GM20431 (cell line): ENCODE data around the gene SHC2.

ENCODE experiments used
- in situ Hi-C: fragments of 300-500 bp; cut with MseI, MboI; formaldehyde crosslinking; loops from one replicate; pipeline ENCODE4 v1.15.0; 2020; ENCODE audit warnings: low sequenced_read_pairs; ENCODE audit not compliant: unreplicated experiment

The SHC2 gene

DNA sequence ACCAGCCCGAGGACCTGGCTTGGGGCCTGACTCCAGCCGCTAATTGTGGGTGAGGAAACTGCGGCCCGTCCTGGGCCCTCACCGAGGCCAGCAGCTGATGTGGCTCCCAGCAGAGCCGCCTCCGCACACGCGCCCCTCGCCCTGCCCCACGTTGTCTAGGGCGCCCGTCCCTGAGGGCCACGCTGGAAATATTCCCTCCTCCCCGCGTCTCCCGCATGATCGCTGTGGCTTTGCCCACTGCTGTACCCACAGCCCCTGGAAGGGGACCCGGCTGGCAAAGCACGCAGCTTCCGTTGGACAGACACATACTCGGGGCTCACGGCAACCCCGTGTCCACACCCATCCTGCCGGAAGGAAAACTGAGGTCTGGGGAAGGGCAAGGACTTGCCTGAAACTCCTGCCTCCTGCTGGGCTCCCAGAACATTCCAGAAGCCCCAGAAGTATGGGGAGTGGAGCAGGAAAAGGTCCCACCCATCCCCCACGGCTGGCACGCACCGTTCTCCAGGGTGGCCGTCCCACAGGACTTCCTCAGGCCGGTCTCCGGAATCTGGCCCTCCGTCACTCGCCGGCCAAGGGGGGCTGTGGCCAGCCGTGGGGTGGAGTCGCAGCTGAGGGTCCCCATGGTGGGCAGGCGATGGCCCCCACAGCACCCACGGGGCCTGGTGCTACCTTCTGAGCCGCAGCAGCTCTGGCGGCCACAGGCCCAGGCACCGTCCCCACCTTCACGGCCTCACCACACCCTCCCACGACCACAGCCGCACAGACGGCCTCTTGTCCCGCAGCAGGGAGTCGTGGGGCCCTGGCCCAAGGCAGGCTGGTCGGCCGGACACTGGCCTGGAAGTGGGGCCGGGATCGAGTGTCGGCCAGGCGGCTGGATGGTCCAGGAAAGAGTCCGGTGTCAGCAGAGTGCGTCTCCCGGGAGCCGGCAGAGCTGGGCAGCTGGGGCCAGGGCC lies 13.6 kb upstream of the SHC2 start:
- in situ Hi-C loops, result no loop called here

- in situ Hi-C loops, result no loop called here
These were observed 11.4 kb upstream of the SHC2 start for GRCh38 chr19:472005-472858.

- in situ Hi-C loops, result no loop called here
These were observed 9.9 kb upstream of the SHC2 start for GRCh38 chr19:470701-471100.

GRCh38 chr19:469833-470232 lies 9.0 kb upstream of the SHC2 start:
- in situ Hi-C loops, result no loop called here

GRCh38 chr19:468587-469256 lies 7.9 kb upstream of the SHC2 start:
- in situ Hi-C loops, result no loop called here

- in situ Hi-C loops, result no loop called here
These were observed 6.7 kb upstream of the SHC2 start for GRCh38 chr19:467554-467953.

- in situ Hi-C loops, result no loop called here
These were observed 4.4 kb upstream of the SHC2 start for GRCh38 chr19:465056-465816.

GRCh38 chr19:464208-464545 lies 3.3 kb upstream of the SHC2 start:
- in situ Hi-C loops, result no loop called here

DNA sequence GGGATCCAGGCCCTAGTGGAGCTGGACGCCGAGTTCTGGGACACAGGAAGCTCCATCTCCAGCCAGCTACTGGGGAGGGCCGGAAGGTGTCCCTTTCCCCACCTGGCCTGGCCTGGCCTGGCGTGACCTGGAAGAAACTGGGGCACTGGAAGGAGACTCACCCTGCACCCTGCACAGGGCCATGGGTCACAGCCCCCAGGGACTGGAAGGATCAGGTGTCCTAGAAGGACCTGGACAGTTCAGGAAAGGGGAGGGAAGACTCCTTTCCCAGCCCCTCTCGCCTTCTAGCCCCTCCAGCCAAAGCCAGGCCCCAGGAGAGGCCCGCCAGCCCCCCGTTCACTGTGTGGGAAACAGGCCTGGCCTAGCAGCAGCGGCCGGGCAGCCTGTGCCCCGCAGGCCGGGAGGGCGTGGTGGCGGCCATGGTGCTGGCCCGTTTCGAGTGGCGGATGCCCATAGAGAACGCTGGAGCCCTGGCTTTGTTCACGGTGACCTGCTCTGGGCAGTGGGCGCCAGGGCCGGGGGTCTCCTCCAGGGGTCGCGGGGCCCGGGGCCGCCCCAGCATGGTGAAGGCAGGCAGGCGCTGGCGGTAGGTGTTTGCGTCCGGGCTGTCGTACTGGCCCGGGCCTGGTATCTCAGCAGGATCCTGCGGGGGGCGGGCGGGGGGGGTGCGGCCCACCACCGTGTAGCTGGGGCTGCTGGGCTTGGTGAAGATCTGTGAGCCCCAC lies 2.8 kb upstream of the SHC2 start:
- in situ Hi-C loops, result no loop called here

- in situ Hi-C loops, result no loop called here
These were observed 1.1 kb upstream of the SHC2 start for GRCh38 chr19:461721-462551.

GRCh38 chr19:459724-460511 lies 915 bp downstream of the SHC2 start:
- in situ Hi-C loops, result no loop called here

GRCh38 chr19:458091-459042 lies 2.5 kb downstream of the SHC2 start:
- in situ Hi-C loops, result no loop called here

- in situ Hi-C loops, result no loop called here
These were observed 3.2 kb downstream of the SHC2 start for GRCh38 chr19:457636-458035.

DNA sequence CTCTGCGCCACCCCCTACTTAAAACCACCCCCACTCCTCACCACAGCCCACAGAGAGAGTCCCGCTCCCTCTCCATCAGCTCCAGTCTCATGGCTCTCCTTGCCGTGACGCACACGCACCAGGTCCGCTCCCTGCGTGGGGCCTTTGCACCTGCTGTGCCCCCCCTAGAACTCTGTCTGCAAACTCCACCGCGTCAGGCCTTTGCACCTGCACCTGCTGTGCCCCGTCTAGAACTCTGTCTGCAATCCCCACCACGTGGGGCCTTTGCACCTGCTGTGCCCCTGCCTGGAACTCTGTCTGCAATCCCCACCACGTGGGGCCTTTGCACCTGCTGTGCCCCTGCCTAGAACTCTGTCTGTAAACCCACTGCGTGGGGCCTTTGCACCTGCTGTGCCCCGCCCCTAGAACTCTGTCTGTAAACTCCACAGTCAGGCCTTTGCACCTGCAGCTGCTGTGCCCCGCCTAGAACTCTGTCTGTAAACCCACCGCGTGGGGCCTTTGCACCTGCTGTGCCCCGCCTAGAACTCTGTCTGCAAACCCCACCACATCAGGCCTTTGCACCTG lies 4.2 kb downstream of the SHC2 start:
- in situ Hi-C loops, result no loop called here

DNA sequence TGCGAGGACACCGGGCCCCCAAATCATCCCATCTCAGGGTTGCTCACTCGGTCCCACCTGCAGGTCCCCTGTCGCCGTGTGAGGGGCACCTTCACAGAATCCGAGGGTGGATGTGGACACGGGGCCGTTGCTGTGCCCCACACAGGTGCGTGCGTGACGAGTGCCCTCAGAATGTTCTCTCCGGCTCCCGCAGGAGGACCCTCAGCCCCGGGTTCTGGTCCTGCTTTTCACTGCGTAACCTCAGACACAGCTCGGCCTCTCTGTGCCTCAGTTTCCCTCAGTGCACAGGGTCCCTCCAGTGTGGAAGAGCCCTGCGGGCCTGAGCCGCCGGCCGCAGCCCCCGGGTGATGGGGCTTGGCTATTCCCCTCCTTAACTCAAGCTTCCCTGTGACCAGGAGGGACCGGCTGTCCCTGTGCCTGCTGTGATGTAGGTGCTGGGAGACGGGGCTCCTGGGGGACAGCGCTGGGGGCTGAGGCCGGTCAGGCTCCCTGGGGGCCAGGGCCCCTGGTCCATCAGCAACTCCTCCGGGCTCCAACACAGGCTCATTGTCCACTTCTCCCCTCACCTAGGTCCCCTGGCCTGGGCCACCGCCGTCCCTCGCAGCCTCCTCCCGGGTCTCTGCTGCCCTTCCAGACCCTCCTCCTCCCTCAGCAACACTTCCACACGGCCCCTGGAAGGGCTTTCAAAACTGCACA lies 4.8 kb downstream of the SHC2 start:
- in situ Hi-C loops, result no loop called here
